ENCODE data around the gene SLC27A2. TPM values are rescaled to one million over a fixed set of nuclear protein-coding genes. Genes with fewer than 3 reads are reported as not detected.
A peak's percentile ranks its signal among the peaks of the same experiment; 100 is the strongest.

Gene SLC27A2
- total RNA-seq, 4 donors from 2014 or later = 1.1 to 10.3 (median 6.6) TPM

DNA sequence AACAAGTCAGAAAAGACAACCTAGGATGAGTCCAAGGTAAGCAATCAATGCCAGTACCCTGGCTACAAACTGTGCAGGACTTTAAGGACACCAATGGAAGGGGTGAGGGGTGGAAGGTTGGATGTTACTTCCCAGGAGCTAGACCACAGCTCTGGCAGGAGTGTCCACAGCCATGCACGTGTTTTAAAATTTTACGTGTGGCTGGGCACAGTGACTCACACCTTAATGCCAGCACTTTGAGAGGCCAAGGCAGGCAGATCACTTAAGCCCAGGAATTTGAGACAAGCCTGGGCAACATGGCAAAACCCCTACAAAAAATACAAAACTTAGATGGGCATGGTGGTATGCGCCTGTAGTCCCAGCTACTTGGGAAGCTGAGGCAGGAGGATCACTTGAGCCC lies 98.3 kb downstream of the SLC27A2 start:
- Histone ChIP-seq H3K27ac (no peak overlapping the region), H3K36me3 (peaks cover 5 to 6% of the 10 kb centered on the region in 2 donors), H3K4me1 (no peaks in the 10 kb centered on the region), H3K27me3 (no peaks in the 10 kb centered on the region), H3K9me3 (no peaks in the 10 kb centered on the region), H3K4me3 (replicated peaks in 1 of 3) (no peak overlapping the region)
- intact Hi-C loops (cut with DNase I) = no loop called here
- 89 to 91% methylated on average over 3 of the region's 3 CpGs for WGBS, 2 donors
- peak in 1 of 2 donors; percentile 18 for DNase-seq
- no peak for TF ChIP-seq POLR2A (IDR thresholded peaks at IDR 0.05)
- TF ChIP-seq, protein P1, sequence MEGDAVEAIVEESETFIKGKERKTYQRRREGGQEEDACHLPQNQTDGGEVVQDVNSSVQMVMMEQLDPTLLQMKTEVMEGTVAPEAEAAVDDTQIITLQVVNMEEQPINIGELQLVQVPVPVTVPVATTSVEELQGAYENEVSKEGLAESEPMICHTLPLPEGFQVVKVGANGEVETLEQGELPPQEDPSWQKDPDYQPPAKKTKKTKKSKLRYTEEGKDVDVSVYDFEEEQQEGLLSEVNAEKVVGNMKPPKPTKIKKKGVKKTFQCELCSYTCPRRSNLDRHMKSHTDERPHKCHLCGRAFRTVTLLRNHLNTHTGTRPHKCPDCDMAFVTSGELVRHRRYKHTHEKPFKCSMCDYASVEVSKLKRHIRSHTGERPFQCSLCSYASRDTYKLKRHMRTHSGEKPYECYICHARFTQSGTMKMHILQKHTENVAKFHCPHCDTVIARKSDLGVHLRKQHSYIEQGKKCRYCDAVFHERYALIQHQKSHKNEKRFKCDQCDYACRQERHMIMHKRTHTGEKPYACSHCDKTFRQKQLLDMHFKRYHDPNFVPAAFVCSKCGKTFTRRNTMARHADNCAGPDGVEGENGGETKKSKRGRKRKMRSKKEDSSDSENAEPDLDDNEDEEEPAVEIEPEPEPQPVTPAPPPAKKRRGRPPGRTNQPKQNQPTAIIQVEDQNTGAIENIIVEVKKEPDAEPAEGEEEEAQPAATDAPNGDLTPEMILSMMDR (IDR thresholded peaks at IDR 0.05) = no peak

DNA sequence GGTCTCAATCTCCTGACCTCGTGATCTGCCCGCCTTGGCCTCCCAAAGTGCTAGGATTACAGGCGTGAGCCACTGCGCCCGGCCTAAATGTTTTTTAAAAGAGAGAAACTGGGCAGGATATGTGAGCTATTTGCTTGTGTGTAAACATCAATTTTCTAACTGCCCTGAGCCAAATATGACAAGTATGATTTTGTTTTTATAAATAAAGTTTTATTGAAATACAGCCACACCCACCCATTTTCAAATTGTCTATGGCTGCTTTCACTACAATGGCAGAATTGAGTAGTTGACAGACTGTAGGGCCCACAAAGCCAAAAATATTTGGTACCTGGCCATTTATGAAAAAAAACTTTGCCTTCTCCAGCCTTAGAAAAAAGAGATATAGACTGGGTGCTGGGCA lies 99.4 kb downstream of the SLC27A2 start:
- Histone ChIP-seq H3K27ac (no peak overlapping the region), H3K4me1 (no peaks in the 10 kb centered on the region), H3K9me3 (no peaks in the 10 kb centered on the region), H3K27me3 (no peaks in the 10 kb centered on the region), H3K4me3 (replicated peaks in 1 of 3) (no peak overlapping the region), H3K36me3 (peaks cover 5 to 6% of the 10 kb centered on the region in 2 donors)
- DNase-seq = no peak
- TF ChIP-seq POLR2A (IDR thresholded peaks at IDR 0.05) = no peak
- TF ChIP-seq, protein P1 (IDR thresholded peaks at IDR 0.05) = no peak
- intact Hi-C loops (cut with DNase I) = no loop called here
- 86 to 89% methylated on average over 5 of the region's 5 CpGs for WGBS, 2 donors

Small RNAs within 50 kb of the gene (small RNA-seq; reads per million reads assigned to genes)
- gene RF00019 = not detected

Other genes with a start within 250 kb of the SLC27A2 start
- gene ATP8B4, start 63.0 kb upstream of the SLC27A2 start, total RNA-seq = 10 to 100 TPM in 1 of 4 donors, 1 to 10 TPM in 3; 5.2 to 24.3 (median 7.6) TPM
- gene HDC, start 83.5 kb downstream of the SLC27A2 start, total RNA-seq = under 1 TPM in 1 of 4 donors, not detected in 3; 0.45 TPM
- 10 to 100 TPM; 22.2 to 30.0 (median 27.3) TPM for gene GABPB1, start 173.0 kb downstream of the SLC27A2 start, total RNA-seq
- 10 to 100 TPM; 62.8 to 89.6 (median 87.9) TPM for gene USP8, start 242.2 kb downstream of the SLC27A2 start, total RNA-seq